IMR-90 (cell line): ENCODE data around the gene DOCK1. TPM values are rescaled to one million over a fixed set of nuclear protein-coding genes. Genes with fewer than 3 reads are reported as not detected.

Source experiments
- ATAC-seq: fragments of 200-7000 bp; cut with Tn5 transposase; 2 replicates; pipeline ENCODE4 v1.9.1; 2020; ENCODE audit warnings: low read depth, mild to moderate bottlenecking, moderate library complexity
- BruUV-seq: library from RNA; stranded (reverse); fragments of 400-500 nt; replicated peaks from 2 replicates; lab custom pipeline; 2021; lab: Mats Ljungman, UMichigan
- CTCF ChIA-PET: fragments of 300-600 bp; formaldehyde crosslinking; extraction: SDS; loops from one replicate; lab custom pipeline; 2021; ENCODE audit warnings: antibody characterized with exemption; lab: Yijun Ruan, JAX
- POLR2A ChIA-PET: fragments of 300-600 bp; sonication (Branson Sonifier 250); formaldehyde crosslinking; loops from one replicate; lab custom pipeline; 2022; ENCODE audit warnings: antibody characterized with exemption; ENCODE audit not compliant: unreplicated experiment; lab: Charles Lee
- DNase-seq: peaks from one replicate; pipeline ENCODE4 v3.0.0; 2013
- H2AFZ ChIP-seq: replicated peaks from 2 replicates; pipeline ENCODE3; 2013; ENCODE audit warnings: low read length, mild to moderate bottlenecking; ENCODE audit not compliant: poor library complexity
- H2AK5ac ChIP-seq: 2 replicates; pipeline ENCODE4 v1.6.1; 2013; ENCODE audit warnings: low read depth, low read length, inconsistent platforms
- H2AK9ac ChIP-seq: replicated peaks from 2 replicates; pipeline ENCODE3; 2013; ENCODE audit warnings: mild to moderate bottlenecking, low read depth, low read length, moderate library complexity; ENCODE audit not compliant: poor library complexity
- H2BK120ac ChIP-seq: 2 replicates; pipeline ENCODE4 v1.6.1; 2013; ENCODE audit warnings: low read depth, low read length, inconsistent platforms
- H2BK15ac ChIP-seq: 3 replicates; pipeline ENCODE4 v1.6.1; 2013; ENCODE audit warnings: low read depth, low read length, inconsistent platforms
- H2BK20ac ChIP-seq: 2 replicates; pipeline ENCODE4 v1.6.1; 2013; ENCODE audit warnings: low read depth, mild to moderate bottlenecking, inconsistent platforms, low read length, moderate library complexity
- H2BK5ac ChIP-seq: 2 replicates; pipeline ENCODE4 v1.6.1; 2013; ENCODE audit warnings: mild to moderate bottlenecking, low read depth, low read length, inconsistent platforms; ENCODE audit not compliant: poor library complexity, severe bottlenecking
- H3K14ac ChIP-seq: replicated peaks from 2 replicates; pipeline ENCODE4 v1.6.1; 2013; ENCODE audit warnings: low read depth, low read length, inconsistent platforms
- H3K18ac ChIP-seq: 2 replicates; pipeline ENCODE4 v1.6.1; 2013; ENCODE audit warnings: low read depth, low read length, control low read depth
- H3K23ac ChIP-seq: 2 replicates; pipeline ENCODE4 v1.6.1; 2013; ENCODE audit warnings: low read depth, low read length, inconsistent platforms
- H3K27ac ChIP-seq: 2 replicates; pipeline ENCODE4 v1.5.1; 2013; ENCODE audit warnings: mild to moderate bottlenecking, control low read depth, low read length; ENCODE audit not compliant: insufficient read depth
- H3K27me3 ChIP-seq: 2 replicates; pipeline ENCODE4 v1.6.1; 2013; ENCODE audit warnings: low read length; ENCODE audit not compliant: control insufficient read depth, insufficient read depth
- H3K36me3 ChIP-seq: 2 replicates; pipeline ENCODE4 v1.6.1; 2013; ENCODE audit warnings: low read length, mixed read lengths; ENCODE audit not compliant: control insufficient read depth, insufficient read depth
- H3K4ac ChIP-seq: 2 replicates; pipeline ENCODE4 v1.6.1; 2013; ENCODE audit warnings: low read depth, low read length, inconsistent platforms
- H3K4me1 ChIP-seq: 2 replicates; pipeline ENCODE4 v1.6.1; 2013; ENCODE audit warnings: low read length, mixed read lengths; ENCODE audit not compliant: control insufficient read depth, insufficient read depth
- H3K4me2 ChIP-seq: 2 replicates; pipeline ENCODE4 v1.6.1; 2013; ENCODE audit warnings: low read depth, mild to moderate bottlenecking, control low read depth, low read length, moderate library complexity
- H3K4me3 ChIP-seq: 2 replicates; pipeline ENCODE4 v1.5.1; 2013; ENCODE audit warnings: low read depth, mild to moderate bottlenecking, control low read depth, low read length, moderate library complexity; ENCODE audit not compliant: insufficient read depth
- H3K56ac ChIP-seq: 2 replicates; pipeline ENCODE4 v1.6.1; 2013; ENCODE audit warnings: low read length, inconsistent platforms; ENCODE audit not compliant: insufficient read depth; ENCODE audit errors: extremely low read depth
- H3K79me1 ChIP-seq, 2 experiments: 2 replicates each; pipeline ENCODE4 v1.6.1; 2013; ENCODE audit warnings: low read length in 2 of 2, inconsistent platforms in 1 of 2, low read depth in 1 of 2
- H3K9ac ChIP-seq: 2 replicates; pipeline ENCODE4 v1.6.1; 2013; ENCODE audit warnings: low read depth, low read length, control low read depth
- H3K9me1 ChIP-seq: 2 replicates; pipeline ENCODE4 v1.6.1; 2013; ENCODE audit warnings: low read length, inconsistent platforms; ENCODE audit not compliant: insufficient read depth
- H3K9me3 ChIP-seq: 2 replicates; pipeline ENCODE4 v1.6.1; 2013; ENCODE audit warnings: low read length; ENCODE audit not compliant: control insufficient read depth, insufficient read depth
- H4K20me1 ChIP-seq: 2 replicates; pipeline ENCODE4 v1.6.1; 2013; ENCODE audit warnings: low read length, inconsistent platforms; ENCODE audit not compliant: insufficient read depth
- H4K5ac ChIP-seq: 2 replicates; pipeline ENCODE4 v1.6.1; 2013; ENCODE audit warnings: mild to moderate bottlenecking, low read depth, low read length, control low read depth
- H4K8ac ChIP-seq, 2 experiments: 2 replicates each; pipeline ENCODE4 v1.6.1; 2013; ENCODE audit warnings: low read depth in 2 of 2, low read length in 2 of 2, control low read depth in 1 of 2, inconsistent platforms in 1 of 2
- H4K91ac ChIP-seq: 2 replicates; pipeline ENCODE4 v1.6.1; 2013; ENCODE audit warnings: low read depth, low read length, inconsistent platforms; ENCODE audit not compliant: insufficient read depth
- BHLHE40 ChIP-seq: fragments of 150-350 bp; IDR thresholded peaks from 2 replicates; pipeline ENCODE4 v1.6.1; 2016; ENCODE audit warnings: mild to moderate bottlenecking, low read depth, low read length
- CEBPB ChIP-seq: IDR thresholded peaks from 2 replicates; pipeline ENCODE4 v1.6.1; 2012; ENCODE audit warnings: low read depth, low read length, improper control_type of control experiment
- MAZ ChIP-seq: IDR thresholded peaks from 2 replicates; pipeline ENCODE4 v1.6.1; 2012; ENCODE audit warnings: low read depth, mild to moderate bottlenecking, low read length, improper control_type of control experiment, moderate library complexity, borderline replicate concordance
- RAD21 ChIP-seq: IDR thresholded peaks from 2 replicates; pipeline ENCODE4 v1.6.1; 2012; ENCODE audit warnings: low read length, improper control_type of control experiment
- RCOR1 ChIP-seq: IDR thresholded peaks from 2 replicates; pipeline ENCODE4 v1.6.1; 2012; ENCODE audit warnings: mild to moderate bottlenecking, low read length, improper control_type of control experiment; ENCODE audit not compliant: insufficient replicate concordance
- RFX5 ChIP-seq: IDR thresholded peaks from 2 replicates; pipeline ENCODE4 v1.8.0; 2012; ENCODE audit warnings: low read depth, mild to moderate bottlenecking, low read length, moderate library complexity
- SMC3 ChIP-seq: fragments of 150-350 bp; IDR thresholded peaks from 2 replicates; pipeline ENCODE4 v1.6.1; 2016; ENCODE audit warnings: low read depth, mild to moderate bottlenecking, antibody characterized with exemption, low read length, moderate library complexity
- WGBS, 2 experiments: methylation state at CpG; one replicate each; pipeline versions ENCODE4 v1.1.5 to v1.1.7; 2013; ENCODE audit warnings: missing lambda C conversion rate in 2 of 2; ENCODE audit not compliant: insufficient read length in 1 of 2; ENCODE audit errors: extremely low coverage in 2 of 2; 5-methylcytosine and 5-hydroxymethylcytosine counted together
- dilution Hi-C: fragments of 300-500 bp; cut with HindIII; formaldehyde crosslinking; loops from one replicate; pipeline ENCODE4 v1.14.3; 2018; ENCODE audit warnings: low sequenced_read_pairs; ENCODE audit not compliant: unreplicated experiment
- in situ Hi-C: fragments of 300-500 bp; cut with MboI; formaldehyde crosslinking; loops from 3 replicates; pipeline ENCODE4 v1.14.3; 2019; ENCODE audit warnings: low sequenced_read_pairs, inconsistent platforms, mixed read lengths
- intact Hi-C: fragments of 100-400 bp; cut with micrococcal nuclease; formaldehyde crosslinking; loops from 2 replicates; pipeline ENCODE4 v1.10.0; 2022
- polyA plus RNA-seq, 3 experiments: library from polyadenylated mRNA; depleted of rRNA; stranded (reverse); fragments of >200 nt; gene quantifications; 2 replicates each; pipeline ENCODE4 v1.2.3, GENCODE V29; 2012; ENCODE audit warnings: low replicate concordance in 1 of 3
- total RNA-seq: library from RNA; depleted of rRNA; stranded (reverse); fragments of >200 nt; gene quantifications from 2 replicates; pipeline ENCODE4 v1.2.3, GENCODE V29; 2012
- TF ChIP-seq, protein P1 (sequence below): fragments of 150-350 bp; IDR thresholded peaks from 2 replicates; pipeline ENCODE4 v1.6.1; 2017; ENCODE audit warnings: mild to moderate bottlenecking, antibody characterized with exemption, low read length, low read depth
- TF ChIP-seq, protein P2 (sequence below): fragments of 150-350 bp; IDR thresholded peaks from 2 replicates; pipeline ENCODE4 v1.6.1; 2016; ENCODE audit warnings: low read depth, mild to moderate bottlenecking, low read length, moderate library complexity, borderline replicate concordance

The DOCK1 gene
- total and polyA plus RNA-seq, 2 of the 4 experiments (the other 2 are of a cell fraction): 28.2 to 71.0 TPM

GRCh38 chr10:127415116-127415515 is 509.9 kb downstream of the DOCK1 start:
- DNase-seq (no peak), ATAC-seq (no peak)
- Histone ChIP-seq H3K27ac (no peak overlapping the region), H3K27me3 (no peaks in the 10 kb centered on the region), H3K18ac (no peak overlapping the region), H4K5ac (no peak overlapping the region), H3K4me1 (no peaks in the 10 kb centered on the region; the same call in 1 of the 2 replicates), H2BK20ac (no peak overlapping the region), H2AK5ac (no peak overlapping the region), H3K9me1 (peaks cover 2% of the 10 kb centered on the region; the same call in 1 of the 2 replicates), H3K4me3 (no peak overlapping the region), H2BK120ac (no peak overlapping the region), H2AFZ (no peak overlapping the region), H2AK9ac (no peak overlapping the region), H3K9me3 (no peaks in the 10 kb centered on the region), H3K4ac (no peak overlapping the region), H4K8ac (no peak overlapping the region), H2BK15ac (no peak overlapping the region), H3K4me2 (no peak overlapping the region), H3K14ac (no peak overlapping the region), H3K9ac (no peak overlapping the region), H4K91ac (no peak overlapping the region), H3K36me3 (peaks cover 31% of the 10 kb centered on the region), H3K23ac (no peak overlapping the region), H2BK5ac (no peak overlapping the region), H4K20me1 (no peaks in the 10 kb centered on the region), H3K79me1 (no peaks in the 10 kb centered on the region), H3K56ac (no peak overlapping the region)
- intact Hi-C loops: no loop called here
- dilution Hi-C loops: no loop called here
- no TSS peak for BruUV-seq
- ChIA-PET CTCF (no interaction called here), POLR2A (no interaction called here)
- in situ Hi-C loops: no loop called here
- no peak for TF ChIP-seq MAZ
- no peak for TF ChIP-seq RAD21
- TF ChIP-seq, protein P1, sequence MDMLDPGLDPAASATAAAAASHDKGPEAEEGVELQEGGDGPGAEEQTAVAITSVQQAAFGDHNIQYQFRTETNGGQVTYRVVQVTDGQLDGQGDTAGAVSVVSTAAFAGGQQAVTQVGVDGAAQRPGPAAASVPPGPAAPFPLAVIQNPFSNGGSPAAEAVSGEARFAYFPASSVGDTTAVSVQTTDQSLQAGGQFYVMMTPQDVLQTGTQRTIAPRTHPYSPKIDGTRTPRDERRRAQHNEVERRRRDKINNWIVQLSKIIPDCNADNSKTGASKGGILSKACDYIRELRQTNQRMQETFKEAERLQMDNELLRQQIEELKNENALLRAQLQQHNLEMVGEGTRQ: no peak
- no peak for TF ChIP-seq CEBPB
- no peak for TF ChIP-seq SMC3
- no peak for TF ChIP-seq BHLHE40
- no peak for TF ChIP-seq RFX5
- TF ChIP-seq, protein P2, sequence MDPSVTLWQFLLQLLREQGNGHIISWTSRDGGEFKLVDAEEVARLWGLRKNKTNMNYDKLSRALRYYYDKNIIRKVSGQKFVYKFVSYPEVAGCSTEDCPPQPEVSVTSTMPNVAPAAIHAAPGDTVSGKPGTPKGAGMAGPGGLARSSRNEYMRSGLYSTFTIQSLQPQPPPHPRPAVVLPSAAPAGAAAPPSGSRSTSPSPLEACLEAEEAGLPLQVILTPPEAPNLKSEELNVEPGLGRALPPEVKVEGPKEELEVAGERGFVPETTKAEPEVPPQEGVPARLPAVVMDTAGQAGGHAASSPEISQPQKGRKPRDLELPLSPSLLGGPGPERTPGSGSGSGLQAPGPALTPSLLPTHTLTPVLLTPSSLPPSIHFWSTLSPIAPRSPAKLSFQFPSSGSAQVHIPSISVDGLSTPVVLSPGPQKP: no peak
- TF ChIP-seq RCOR1: no peak
- no CpG with 5 or more reads among the region's 9 CpGs for WGBS, 2 experiments
